AG09309 (cell line): ENCODE results near the gene JADE3.
A peak's percentile ranks its signal among the peaks of the same experiment; 100 is the strongest.
"Not testable (repeated sequence)": the region's sequence is repeated elsewhere in the genome, so short reads cannot be mapped to it uniquely, and the experiment has no call there.

Experiments used
- DNase-seq: peaks from one replicate; pipeline ENCODE4 v3.0.0-alpha.2; 2010; ENCODE audit warnings: low read depth
- H3K4me3 ChIP-seq: 2 replicates; pipeline ENCODE4 v1.5.1; 2011; ENCODE audit warnings: mild to moderate bottlenecking, low read depth, low read length, moderate library complexity; ENCODE audit not compliant: control insufficient read depth
- CTCF ChIP-seq: IDR thresholded peaks from 2 replicates; pipeline ENCODE4 v1.5.1; 2011; ENCODE audit warnings: mild to moderate bottlenecking, low read depth, low read length, inconsistent platforms; ENCODE audit not compliant: insufficient read depth, control insufficient read depth; ENCODE audit errors: missing control alignments

JADE3 gene

GRCh38 chrX:46961574-46962283 is 49.5 kb downstream of the JADE3 start:
- no peak for TF ChIP-seq CTCF
- H3K4me3 ChIP-seq, result no peak overlapping the region
- DNase-seq, result no peak

DNA sequence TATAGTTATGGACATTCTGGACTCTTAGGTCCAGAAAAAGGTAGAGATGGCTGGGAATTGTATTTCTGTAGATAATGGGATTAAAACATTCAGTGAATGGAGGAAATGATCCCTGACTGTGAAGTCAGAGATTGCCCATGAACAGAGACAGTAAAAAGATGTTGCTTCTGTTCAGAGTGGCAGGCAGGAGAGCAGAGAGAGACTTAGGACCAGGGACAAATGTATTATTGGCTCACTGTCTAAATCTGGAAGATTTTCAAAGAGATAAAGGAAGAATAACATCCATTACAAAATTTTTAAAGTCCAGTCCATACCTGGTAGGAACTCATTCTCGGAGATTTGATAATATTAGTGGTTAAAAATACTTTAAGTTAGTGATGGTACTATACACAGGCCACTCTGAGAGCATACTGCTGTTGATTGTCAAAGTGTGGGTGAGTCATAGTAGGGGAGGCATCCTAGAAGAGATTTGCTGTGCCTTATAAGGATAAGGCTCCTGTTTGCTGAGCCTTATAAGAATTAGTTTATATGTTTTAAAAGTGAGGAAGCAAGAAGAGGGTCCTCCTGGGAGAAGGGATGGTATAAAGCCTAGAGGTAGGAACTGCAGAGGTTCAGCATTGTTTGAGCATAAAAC is 53.0 kb downstream of the JADE3 start:
- DNase-seq, result no peak
- no peak overlapping the region for H3K4me3 ChIP-seq
- no peak for TF ChIP-seq CTCF

GRCh38 chrX:46967547-46967946 is 55.3 kb downstream of the JADE3 start:
- DNase-seq, result no peak
- TF ChIP-seq CTCF, result no peak

DNA sequence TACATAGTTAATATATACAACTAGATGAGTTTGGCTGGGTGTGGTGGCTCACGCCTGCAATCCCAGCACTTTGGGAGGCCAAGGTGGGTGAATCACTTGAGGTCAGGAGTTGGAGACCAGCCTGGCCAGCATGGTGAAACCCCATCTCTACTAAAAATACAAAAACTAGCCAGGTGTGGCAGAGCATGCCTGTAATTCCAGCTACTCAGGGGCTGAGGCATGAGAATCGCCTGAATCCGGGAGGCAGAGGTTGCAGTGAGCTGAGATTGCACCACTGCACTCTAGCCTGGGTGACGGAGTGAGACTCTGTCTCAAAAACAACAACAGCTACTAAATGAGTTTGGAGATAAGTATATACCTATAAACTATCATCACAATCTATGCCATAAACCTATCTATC is 64.8 kb downstream of the JADE3 start:
- DNase-seq, H3K4me3 ChIP-seq: not testable (repeated sequence)

More at GRCh38 chrX:46967547-46967946, 55.3 kb downstream of the JADE3 start:
- H3K4me3 ChIP-seq, result no peak overlapping the region

GRCh38 chrX:46978341-46979291 is 66.4 kb downstream of the JADE3 start:
- TF ChIP-seq CTCF, result peak; percentile 65
- DNase-seq, result peak; percentile 11
- H3K4me3 ChIP-seq, result no peak overlapping the region

- DNase-seq, result no peak
- no peak overlapping the region for H3K4me3 ChIP-seq
- no peak for TF ChIP-seq CTCF
Measured at GRCh38 chrX:46984705-46985104, 72.5 kb downstream of the JADE3 start.
